Measurements from ENCODE around the gene MRPS15. TPM values are rescaled to one million over a fixed set of nuclear protein-coding genes. Genes with fewer than 3 reads are reported as not detected.
A peak's percentile ranks its signal among the peaks of the same experiment; 100 is the strongest.

MRPS15 gene
- total RNA-seq, 8 experiments from 2014 or later, result 45.9 to 146 (median 86.4) TPM

GRCh38 chr1:36420836-36421317, 43.3 kb downstream of the MRPS15 start:
- ATAC-seq (replicated peaks in 6 of 8), result peak; percentile 88 to 100 (median 96)
- H3K4me3 ChIP-seq, result no peak overlapping the region
- 0 to 44% (median 13%) methylated on average over 2 to 13 of the region's 13 CpGs for WGBS, 10 experiments
- peaks cover 6 to 12% of the 10 kb centered on the region in 2 donors for H3K4me1 ChIP-seq (replicated peaks in 1 of 2)
- in situ Hi-C loops (cut with MboI; ENCODE audit: low pct_unique_long_range_greater_than_20kb in 2 of 9, low sequenced_read_pairs in 9 of 9, unreplicated experiment in 9 of 9), result loop anchor here in 5 of 9 experiments (10.0 to 25.0 kb wide), 3 partner anchors 259 to 326 kb away; partner anchors contain the start of gene MAP7D1 (in 1 of the 5)
- H3K27ac ChIP-seq, result no peak overlapping the region

- ATAC-seq (replicated peaks in 6 of 8), result no peak
- 0 to 100% (median 64%) methylated on average over 1 to 5 of the region's 5 CpGs for WGBS, 10 experiments
- no peak overlapping the region for H3K27ac ChIP-seq
- H3K4me1 ChIP-seq (replicated peaks in 1 of 2), result peaks cover 6 to 12% of the 10 kb centered on the region in 2 donors
- H3K4me3 ChIP-seq, result no peak overlapping the region
- in situ Hi-C loops (cut with MboI; ENCODE audit: low pct_unique_long_range_greater_than_20kb in 2 of 9, low sequenced_read_pairs in 9 of 9, unreplicated experiment in 9 of 9), result loop anchor here in 5 of 9 experiments (10.0 to 25.0 kb wide), 3 partner anchors 258 to 326 kb away; partner anchors contain the start of gene MAP7D1 (in 1 of the 5)
Measured at GRCh38 chr1:36420409-36420808, 43.8 kb downstream of the MRPS15 start.

GRCh38 chr1:36419569-36419968, 44.6 kb downstream of the MRPS15 start:
- Histone ChIP-seq H3K27ac (no peak overlapping the region), H3K4me1 (replicated peaks in 1 of 2) (peaks cover 6 to 12% of the 10 kb centered on the region in 2 donors), H3K4me3 (no peak overlapping the region)
- in situ Hi-C loops (cut with MboI; ENCODE audit: low pct_unique_long_range_greater_than_20kb in 2 of 9, low sequenced_read_pairs in 9 of 9, unreplicated experiment in 9 of 9), result loop anchor here in 4 of 9 experiments (25.0 kb wide), 2 partner anchors 257 to 307 kb away; partner anchors contain the start of gene MAP7D1 (in 1 of the 4)
- no peak for ATAC-seq (replicated peaks in 6 of 8)
- 46 to 96% (median 83%) methylated on average over 1 to 4 of the region's 4 CpGs; no CpG with 5 or more reads in 1 of the 10 experiments for WGBS, 10 experiments

GRCh38 chr1:36419140-36419539, 45.0 kb downstream of the MRPS15 start:
- Histone ChIP-seq H3K27ac (no peak overlapping the region), H3K4me1 (replicated peaks in 1 of 2) (peaks cover 6 to 12% of the 10 kb centered on the region in 2 donors), H3K4me3 (no peak overlapping the region)
- WGBS, 10 experiments, result 43 to 100% (median 83%) methylated on average over 1 to 3 of the region's 3 CpGs; no CpG with 5 or more reads in 2 of the 10 experiments
- no peak for ATAC-seq (replicated peaks in 6 of 8)
- in situ Hi-C loops (cut with MboI; ENCODE audit: low pct_unique_long_range_greater_than_20kb in 2 of 9, low sequenced_read_pairs in 9 of 9, unreplicated experiment in 9 of 9), result loop anchor here in 4 of 9 experiments (25.0 kb wide), 2 partner anchors 257 to 307 kb away; partner anchors contain the start of gene MAP7D1 (in 1 of the 4)

- ATAC-seq (replicated peaks in 6 of 8), result peak in 4 of 8 experiments; percentile 35 to 72 (median 68)
- in situ Hi-C loops (cut with MboI; ENCODE audit: low pct_unique_long_range_greater_than_20kb in 2 of 9, low sequenced_read_pairs in 9 of 9, unreplicated experiment in 9 of 9), result loop anchor here in 4 of 9 experiments (25.0 kb wide), 2 partner anchors 256 to 306 kb away; partner anchors contain the start of gene MAP7D1 (in 1 of the 4)
- Histone ChIP-seq H3K4me1 (replicated peaks in 1 of 2) (peaks cover 6 to 12% of the 10 kb centered on the region in 2 donors), H3K27ac (peak overlapping the region in 1 of 2 donors; percentile 59), H3K4me3 (no peak overlapping the region)
- 28 to 85% (median 69%) methylated on average over 2 to 9 of the region's 9 CpGs; no CpG with 5 or more reads in 2 of the 10 experiments for WGBS, 10 experiments
Measured at GRCh38 chr1:36417931-36418330, 46.3 kb downstream of the MRPS15 start.

GRCh38 chr1:36415661-36416326, 48.4 kb downstream of the MRPS15 start:
- no peak for ATAC-seq (replicated peaks in 6 of 8)
- in situ Hi-C loops (cut with MboI; ENCODE audit: low pct_unique_long_range_greater_than_20kb in 2 of 9, low sequenced_read_pairs in 9 of 9, unreplicated experiment in 9 of 9), result loop anchor here in 4 of 9 experiments (25.0 kb wide), 2 partner anchors 253 to 303 kb away; partner anchors contain the start of gene MAP7D1 (in 1 of the 4)

GRCh38 chr1:36414384-36414783, 49.8 kb downstream of the MRPS15 start:
- in situ Hi-C loops (cut with MboI; ENCODE audit: low pct_unique_long_range_greater_than_20kb in 2 of 9, low sequenced_read_pairs in 9 of 9, unreplicated experiment in 9 of 9), result loop anchor here in 4 of 9 experiments (25.0 kb wide), 2 partner anchors 252 to 302 kb away; partner anchors contain the start of gene MAP7D1 (in 1 of the 4)
- H3K27ac ChIP-seq, result no peak overlapping the region
- WGBS, 10 experiments, result 69 to 100% (median 92%) methylated on average over 3 to 4 of the region's 4 CpGs; no CpG with 5 or more reads in 3 of the 10 experiments
- no peak overlapping the region for H3K4me3 ChIP-seq
- H3K4me1 ChIP-seq (replicated peaks in 1 of 2), result peaks cover 3 to 10% of the 10 kb centered on the region in 2 donors
- no peak for ATAC-seq (replicated peaks in 6 of 8)

More at GRCh38 chr1:36415661-36416326, 48.4 kb downstream of the MRPS15 start:
- Histone ChIP-seq H3K4me1 (replicated peaks in 1 of 2) (peaks cover 6 to 12% of the 10 kb centered on the region in 2 donors), H3K27ac (no peak overlapping the region), H3K4me3 (no peak overlapping the region)
- 74 to 100% (median 92%) methylated on average over 1 to 15 of the region's 15 CpGs; no CpG with 5 or more reads in 1 of the 10 experiments for WGBS, 10 experiments

GRCh38 chr1:36411674-36412648, 52.2 kb downstream of the MRPS15 start:
- H3K27ac ChIP-seq, result no peak overlapping the region
- H3K4me3 ChIP-seq, result no peak overlapping the region
- in situ Hi-C loops (cut with MboI; ENCODE audit: low pct_unique_long_range_greater_than_20kb in 2 of 9, low sequenced_read_pairs in 9 of 9, unreplicated experiment in 9 of 9), result loop anchor here in 4 of 9 experiments (25.0 kb wide), 2 partner anchors 250 to 300 kb away; partner anchors contain the start of gene MAP7D1 (in 1 of the 4)
- ATAC-seq (replicated peaks in 6 of 8), result peak in 5 of 8 experiments; percentile 8 to 99 (median 98)
- no peaks in the 10 kb centered on the region for H3K4me1 ChIP-seq (replicated peaks in 1 of 2)
- WGBS, 10 experiments, result 38 to 84% (median 67%) methylated on average over 2 to 9 of the region's 11 CpGs

GRCh38 chr1:36408479-36408878, 55.7 kb downstream of the MRPS15 start:
- no peak overlapping the region for H3K27ac ChIP-seq
- ATAC-seq (replicated peaks in 6 of 8), result no peak
- H3K4me3 ChIP-seq, result no peak overlapping the region
- WGBS, 10 experiments, result 10 to 100% (median 80%) methylated on average over 1 to 2 of the region's 2 CpGs; no CpG with 5 or more reads in 1 of the 10 experiments
- in situ Hi-C loops (cut with MboI; ENCODE audit: low pct_unique_long_range_greater_than_20kb in 2 of 9, low sequenced_read_pairs in 9 of 9, unreplicated experiment in 9 of 9), result loop anchor here in 4 of 9 experiments (25.0 kb wide), 2 partner anchors 246 to 296 kb away; partner anchors contain the start of gene MAP7D1 (in 1 of the 4)
- H3K4me1 ChIP-seq (replicated peaks in 1 of 2), result no peaks in the 10 kb centered on the region

- in situ Hi-C loops (cut with MboI; ENCODE audit: low pct_unique_long_range_greater_than_20kb in 2 of 9, low sequenced_read_pairs in 9 of 9, unreplicated experiment in 9 of 9), result loop anchor here in 4 of 9 experiments (25.0 kb wide), 2 partner anchors 244 to 294 kb away; partner anchors contain the start of gene MAP7D1 (in 1 of the 4)
- no peak overlapping the region for H3K4me3 ChIP-seq
- H3K27ac ChIP-seq, result no peak overlapping the region
- no peak for ATAC-seq (replicated peaks in 6 of 8)
- peaks cover 8% of the 10 kb centered on the region in 2 donors for H3K4me1 ChIP-seq (replicated peaks in 1 of 2)
- 75 to 100% (median 83%) methylated on average over 1 of the region's 1 CpG; no CpG with 5 or more reads in 5 of the 10 experiments for WGBS, 10 experiments
Measured at GRCh38 chr1:36406440-36406839, 57.7 kb downstream of the MRPS15 start.
